HepG2 (cell line): Measurements from ENCODE around the gene HDAC8. TPM values are rescaled to one million over a fixed set of nuclear protein-coding genes. Genes with fewer than 3 reads are reported as not detected.

Experiments
- ATAC-seq: fragments of 200-7000 bp; cut with Tn5 transposase; 3 replicates; pipeline ENCODE4 v1.9.1; 2020; ENCODE audit warnings: mild to moderate bottlenecking, moderate library complexity
- BruUV-seq: library from RNA; stranded (reverse); fragments of 400-500 nt; replicated peaks from 2 replicates; lab custom pipeline; 2021; lab: Mats Ljungman, UMichigan
- CTCF ChIA-PET: fragments of 300-600 bp; formaldehyde crosslinking; extraction: SDS; loops from one replicate; lab custom pipeline; 2021; ENCODE audit warnings: low total read pairs, inconsistent platforms, low intra/inter-chr PET ratio; lab: Yijun Ruan, JAX
- POLR2A ChIA-PET: fragments of 350-600 bp; sonication (Branson Sonifier 250); formaldehyde crosslinking; loops from one replicate; lab custom pipeline; 2020; ENCODE audit warnings: antibody characterized with exemption, inconsistent platforms; lab: Yijun Ruan, JAX
- DNase-seq: peaks from one replicate; pipeline ENCODE4 v3.0.0-alpha.2; 2015; ENCODE audit warnings: low spot score
- FAIRE-seq: peaks from 3 replicates; lab custom pipeline; 2011; peaks lifted over from hg19 to GRCh38; lab: Jason Lieb, UNC
- H2AFZ ChIP-seq: one replicate; pipeline ENCODE4 v1.6.1; 2011; ENCODE audit warnings: low read length, inconsistent platforms
- H3K27ac ChIP-seq: fragments of 300-600 bp; 3 replicates; pipeline ENCODE4 v1.8.0; 2011; ENCODE audit warnings: mixed run types, mild to moderate bottlenecking, mixed read lengths, low read length, inconsistent platforms; ENCODE audit not compliant: insufficient read depth; ENCODE audit errors: extremely low read length
- H3K27me3 ChIP-seq, 2 experiments: fragments of 200-600 bp in 1 of 2; 2 replicates in 1 of 2; 3 replicates in 1 of 2; pipeline versions ENCODE4 v1.6.0 to v1.8.0; 2011; ENCODE audit warnings: low read length in 2 of 2, mild to moderate bottlenecking in 2 of 2, moderate library complexity in 2 of 2, inconsistent platforms in 1 of 2; ENCODE audit not compliant: insufficient read depth in 2 of 2, control insufficient read depth in 1 of 2
- H3K36me3 ChIP-seq, 2 experiments: fragments of 200-600 bp in 1 of 2; replicated peaks in 1 of 2; 2 replicates in 1 of 2; 3 replicates in 1 of 2; pipeline versions ENCODE4 v1.5.1 to v1.8.0; 2011; ENCODE audit warnings: low read length in 2 of 2, inconsistent platforms in 1 of 2; ENCODE audit not compliant: insufficient read depth in 2 of 2, control insufficient read depth in 1 of 2
- H3K4me1 ChIP-seq: 2 replicates; pipeline ENCODE4 v1.5.1; 2012; ENCODE audit warnings: low read length, inconsistent platforms; ENCODE audit not compliant: insufficient read depth
- H3K4me2 ChIP-seq: 2 replicates; pipeline ENCODE4 v1.6.0; 2011; ENCODE audit warnings: low read depth, low read length, inconsistent platforms
- H3K4me3 ChIP-seq, 3 experiments: fragments of 200-600 bp in 1 of 3; sonication (generic), shearing (Covaris generic) in 1 of 3; replicated peaks in 1 of 3; 2 replicates each; pipeline ENCODE4 v1.5.1; 2011 to 2016; ENCODE audit warnings: low read length in 3 of 3, inconsistent platforms in 2 of 3, low read depth in 2 of 3, mild to moderate bottlenecking in 2 of 3, control low read depth in 1 of 3, mixed read lengths in 1 of 3; ENCODE audit not compliant: insufficient read depth in 1 of 3
- H3K79me2 ChIP-seq: one replicate; pipeline ENCODE4 v1.6.1; 2011; ENCODE audit warnings: low read length, inconsistent platforms; ENCODE audit not compliant: insufficient read depth
- H3K9ac ChIP-seq: 2 replicates; pipeline ENCODE4 v1.6.0; 2011; ENCODE audit warnings: mild to moderate bottlenecking, low read depth, low read length, inconsistent platforms; ENCODE audit not compliant: insufficient read depth
- H3K9me3 ChIP-seq: 2 replicates; pipeline ENCODE4 v1.5.1; 2012; ENCODE audit warnings: mild to moderate bottlenecking, low read length
- H4K20me1 ChIP-seq: 2 replicates; pipeline ENCODE4 v1.6.0; 2011; ENCODE audit warnings: inconsistent platforms, mild to moderate bottlenecking, low read length, moderate library complexity; ENCODE audit not compliant: insufficient read depth
- ARID5B ChIP-seq: IDR thresholded peaks from 2 replicates; pipeline ENCODE4 v1.4.0; 2020; ENCODE audit warnings: mild to moderate bottlenecking, missing genetic modification reagents
- ATAD3A ChIP-seq: sonication (generic); formaldehyde crosslinking; IDR thresholded peaks from 2 replicates; pipeline ENCODE4 v1.4.0; 2020; ENCODE audit warnings: missing genetic modification reagents
- ATF7 ChIP-seq, 2 experiments: fragments of 450-650 bp in 1 of 2; sonication (generic) in 1 of 2; formaldehyde crosslinking in 1 of 2; IDR thresholded peaks; 2 replicates each; pipeline versions ENCODE4 v1.4.0 to v1.6.1; 2016 to 2020; ENCODE audit warnings: antibody characterized with exemption in 1 of 2, mild to moderate bottlenecking in 1 of 2, missing genetic modification reagents in 1 of 2
- E2F1 ChIP-seq: sonication (generic); formaldehyde crosslinking; IDR thresholded peaks from 2 replicates; pipeline ENCODE4 v1.5.0; 2020; ENCODE audit warnings: missing genetic modification reagents
- KLF12 ChIP-seq: sonication (generic); formaldehyde crosslinking; IDR thresholded peaks from 2 replicates; pipeline ENCODE4 v1.4.0; 2020; ENCODE audit warnings: missing genetic modification reagents, borderline replicate concordance
- SRSF9 ChIP-seq: fragments of 200-400 bp; formaldehyde crosslinking; IDR thresholded peaks from 2 replicates; pipeline ENCODE4 v1.6.1; 2018; ENCODE audit warnings: borderline replicate concordance, mild to moderate bottlenecking, low read depth, low read length; ENCODE audit not compliant: insufficient read depth, poor library complexity, severe bottlenecking
- STAT5B ChIP-seq: sonication (generic); formaldehyde crosslinking; IDR thresholded peaks from 2 replicates; pipeline ENCODE4 v1.4.0; 2020; ENCODE audit warnings: missing genetic modification reagents
- ZFP1 ChIP-seq: IDR thresholded peaks from 2 replicates; pipeline ENCODE4 v1.6.1; 2016
- ZNF746 ChIP-seq: sonication (generic); formaldehyde crosslinking; IDR thresholded peaks from 2 replicates; pipeline ENCODE4 v1.8.0; 2022; ENCODE audit warnings: mild to moderate bottlenecking, missing genetic modification reagents
- ZNF766 ChIP-seq: sonication (generic); formaldehyde crosslinking; IDR thresholded peaks from 2 replicates; pipeline ENCODE4 v1.5.0; 2020; ENCODE audit warnings: missing genetic modification reagents, borderline replicate concordance
- ZNF782 ChIP-seq: sonication (generic); formaldehyde crosslinking; IDR thresholded peaks from 2 replicates; pipeline ENCODE4 v1.4.0; 2020; ENCODE audit warnings: missing genetic modification reagents, mild to moderate bottlenecking, borderline replicate concordance
- ZNF839 ChIP-seq: sonication (generic); formaldehyde crosslinking; IDR thresholded peaks from 2 replicates; pipeline ENCODE4 v1.4.0; 2020; ENCODE audit warnings: missing genetic modification reagents, mild to moderate bottlenecking, borderline replicate concordance
- WGBS: methylation state at CpG from one replicate; pipeline ENCODE4 v1.1.6; 2017; ENCODE audit warnings: low lambda C conversion rate; 5-methylcytosine and 5-hydroxymethylcytosine counted together
- in situ Hi-C: cut with HindIII; loops from 2 replicates; pipeline ENCODE4 v1.10.0; 2017; ENCODE audit warnings: low pct_unique_long_range_greater_than_20kb; ENCODE audit not compliant: extremely low pct_ligation_motif_present
- intact Hi-C: fragments of 100-400 bp; cut with micrococcal nuclease; formaldehyde crosslinking; loops from one replicate; pipeline ENCODE4 v1.10.0; 2022; ENCODE audit not compliant: unreplicated experiment
- polyA plus RNA-seq, 8 experiments: library from polyadenylated mRNA; depleted of rRNA in 3 of 8; stranded (reverse) in 7 of 8; unstranded in 1 of 8; fragments of >200 nt; fragmentation: Illumina TruSeq in 4 of 8; extraction: Trizol in 4 of 8; gene quantifications; 2 replicates each; pipeline versions ENCODE4 v1.2.1 to v1.2.3, GENCODE V29; 2011 to 2016; ENCODE audit warnings: low read depth in 4 of 8, missing spikeins in 1 of 8, mixed read lengths in 1 of 8; ENCODE audit not compliant: insufficient read depth in 1 of 8
- total RNA-seq, 5 experiments: library from RNA; depleted of rRNA; stranded (reverse); fragments of >200 nt; fragmentation: Illumina TruSeq; extraction: Trizol; gene quantifications; 2 replicates each; pipeline ENCODE4 v1.2.3, GENCODE V29; 2016; ENCODE audit warnings: low read depth in 1 of 5

HDAC8 gene
- total and polyA plus RNA-seq, 2 of the 13 experiments (the other 11 are each of a cell fraction or from before 2014, with no cell fraction given), result 13.7 to 28.6 TPM

GRCh38 chrX:72526534-72527508 is 45.8 kb downstream of the HDAC8 start:
- no peaks in the 10 kb centered on the region for H3K4me1 ChIP-seq
- WGBS, result 99% methylated on average over 6 of the region's 6 CpGs
- no peak for ATAC-seq
- no TSS peak for BruUV-seq
- H3K36me3 ChIP-seq, result no peaks in the 10 kb centered on the region
- H3K9me3 ChIP-seq, result no peaks in the 10 kb centered on the region
- CTCF ChIA-PET, result no interaction called here
- no peak overlapping the region for H3K9ac ChIP-seq
- no peaks in the 10 kb centered on the region for H4K20me1 ChIP-seq
- no peak for FAIRE-seq
- intact Hi-C loops, result no loop called here
- in situ Hi-C loops, result no loop called here
- no peak overlapping the region for H3K4me2 ChIP-seq
- POLR2A ChIA-PET, result no interaction called here
- H2AFZ ChIP-seq, result no peak overlapping the region
- DNase-seq, result no peak
- TF ChIP-seq ATF7 (IDR thresholded peaks at IDR 0.05) (peak; percentile 87), ATF7 (CRISPR knock-in tag; IDR thresholded peaks at IDR 0.05) (no peak), E2F1 (CRISPR knock-in tag) (no peak), ZNF766 (no peak)
- H3K4me3 ChIP-seq, result no peak overlapping the region
- H3K27ac ChIP-seq, result no peak overlapping the region
- H3K27me3 ChIP-seq, result no peaks in the 10 kb centered on the region
- H3K79me2 ChIP-seq, result no peaks in the 10 kb centered on the region

- H3K4me1 ChIP-seq, result no peaks in the 10 kb centered on the region
- no peak for TF ChIP-seq SRSF9
- TF ChIP-seq STAT5B, result no peak
- no peak for TF ChIP-seq ZNF839 (CRISPR knock-in tag)
- no peak for TF ChIP-seq ZNF782
- no peak for TF ChIP-seq ZFP1 (CRISPR knock-in tag)
- no peak for TF ChIP-seq ZNF746
- no peak for TF ChIP-seq ARID5B (CRISPR knock-in tag)
- TF ChIP-seq ATAD3A (CRISPR knock-in tag), result no peak
- TF ChIP-seq KLF12 (CRISPR knock-in tag), result no peak
- H3K4me3 ChIP-seq, result no peak overlapping the region
- CTCF ChIA-PET, result no interaction called here
- no peak for FAIRE-seq
- no peak overlapping the region for H3K27ac ChIP-seq
- H4K20me1 ChIP-seq, result no peaks in the 10 kb centered on the region
- ATAC-seq, result no peak
- no peaks in the 10 kb centered on the region for H3K79me2 ChIP-seq
- intact Hi-C loops (no loop called here), in situ Hi-C loops (no loop called here)
- no peaks in the 10 kb centered on the region for H3K36me3 ChIP-seq
- POLR2A ChIA-PET, result no interaction called here
- no peaks in the 10 kb centered on the region for H3K9me3 ChIP-seq
- H2AFZ ChIP-seq, result no peak overlapping the region
- H3K9ac ChIP-seq, result no peak overlapping the region
- no TSS peak for BruUV-seq
- DNase-seq, result no peak
- no peak overlapping the region for H3K4me2 ChIP-seq
- no peaks in the 10 kb centered on the region for H3K27me3 ChIP-seq
Measured at GRCh38 chrX:72498782-72499181, 73.9 kb downstream of the HDAC8 start.
